Pulmonary artery endothelial cell (primary cell): ENCODE measurements around the gene SPG11. TPM values are rescaled to one million over a fixed set of nuclear protein-coding genes. Genes with fewer than 3 reads are reported as not detected.
A peak's percentile ranks its signal among the peaks of the same experiment; 100 is the strongest.
"Not testable (repeated sequence)": the region's sequence is repeated elsewhere in the genome, so short reads cannot be mapped to it uniquely, and the experiment has no call there.

Source experiments
- DNase-seq: peaks from one replicate; pipeline ENCODE4 v3.0.0-alpha.2; 2011; ENCODE audit warnings: low read depth, low spot score
- total RNA-seq: library from RNA; depleted of rRNA; stranded (reverse); fragments of >200 nt; gene quantifications from 2 replicates; pipeline ENCODE4 v1.2.3, GENCODE V29; 2014

SPG11 gene
- total RNA-seq, 1 donor from 2014 or later, result 42.3 TPM

GRCh38 chr15:44568338-44568737 lies 95.1 kb downstream of the SPG11 start:
- DNase-seq, result no peak

DNA sequence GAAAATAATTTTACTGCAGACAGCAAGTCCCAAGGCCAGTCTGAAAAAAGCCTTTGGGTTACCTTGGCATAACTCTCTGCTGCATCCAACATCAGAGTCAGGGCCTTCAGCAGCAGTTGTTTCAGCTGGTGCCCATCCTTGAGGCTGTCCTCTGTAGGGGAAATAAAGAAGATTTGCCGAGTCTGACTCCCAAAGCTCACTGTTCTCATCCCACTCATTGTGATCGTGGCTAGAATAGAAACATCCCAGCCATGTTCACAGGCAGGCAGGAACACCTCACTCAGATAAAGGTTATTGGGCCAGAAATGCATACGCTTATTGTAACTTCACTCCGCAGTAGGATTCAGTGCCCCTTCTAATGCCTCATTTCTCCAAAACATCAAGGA lies 97.3 kb downstream of the SPG11 start:
- no peak for DNase-seq

GRCh38 chr15:44565387-44566154 lies 97.9 kb downstream of the SPG11 start:
- no peak for DNase-seq

DNA sequence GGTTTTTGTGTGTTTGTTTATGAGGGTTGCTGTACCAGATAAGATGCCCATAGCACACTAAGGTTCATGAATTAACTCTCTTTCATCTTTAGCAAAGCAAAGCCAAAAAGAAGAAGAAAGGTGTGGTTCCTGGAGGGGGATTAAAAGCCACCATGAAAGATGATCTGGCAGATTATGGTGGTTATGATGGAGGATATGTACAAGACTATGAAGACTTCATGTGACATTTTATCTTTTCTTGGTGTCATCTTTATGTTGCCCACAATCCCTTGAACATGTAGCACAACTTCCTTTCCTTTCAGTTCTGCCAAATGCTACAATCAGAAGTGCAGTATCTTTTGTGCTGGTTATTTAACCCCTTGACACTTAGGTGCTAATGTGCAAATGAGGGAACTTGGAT lies 102.5 kb downstream of the SPG11 start:
- not testable (repeated sequence) for DNase-seq

- no peak for DNase-seq
These were observed 108.3 kb downstream of the SPG11 start for GRCh38 chr15:44554934-44555723.

DNA sequence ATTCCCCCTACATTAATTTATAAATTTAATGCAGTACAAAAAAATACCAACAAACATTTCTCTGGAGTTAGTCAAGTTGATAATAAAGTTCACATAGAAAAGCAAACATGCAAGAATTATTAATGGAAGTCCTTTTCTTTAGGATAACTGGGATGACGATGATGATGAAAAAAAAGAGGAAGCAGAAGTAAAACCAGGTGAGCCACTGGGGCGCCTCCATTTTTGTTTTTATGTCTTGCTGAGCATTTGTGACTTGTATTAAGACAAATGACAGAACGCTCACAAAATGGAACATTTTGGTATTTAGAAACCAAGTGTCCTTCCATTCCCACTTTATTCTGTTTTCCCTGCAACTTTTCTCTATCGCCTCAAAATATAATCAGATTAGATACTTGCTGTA lies 112.7 kb downstream of the SPG11 start:
- DNase-seq, result no peak

- DNase-seq, result no peak
These were observed 113.2 kb downstream of the SPG11 start for GRCh38 chr15:44550256-44550655.

GRCh38 chr15:44549152-44549551 lies 114.3 kb downstream of the SPG11 start:
- DNase-seq, result not testable (repeated sequence)

GRCh38 chr15:44545913-44546802 lies 117.3 kb downstream of the SPG11 start:
- no peak for DNase-seq

- DNase-seq, result not testable (repeated sequence)
These were observed 118.7 kb downstream of the SPG11 start for GRCh38 chr15:44544745-44545144.

GRCh38 chr15:44542596-44542995 lies 120.9 kb downstream of the SPG11 start:
- no peak for DNase-seq

DNA sequence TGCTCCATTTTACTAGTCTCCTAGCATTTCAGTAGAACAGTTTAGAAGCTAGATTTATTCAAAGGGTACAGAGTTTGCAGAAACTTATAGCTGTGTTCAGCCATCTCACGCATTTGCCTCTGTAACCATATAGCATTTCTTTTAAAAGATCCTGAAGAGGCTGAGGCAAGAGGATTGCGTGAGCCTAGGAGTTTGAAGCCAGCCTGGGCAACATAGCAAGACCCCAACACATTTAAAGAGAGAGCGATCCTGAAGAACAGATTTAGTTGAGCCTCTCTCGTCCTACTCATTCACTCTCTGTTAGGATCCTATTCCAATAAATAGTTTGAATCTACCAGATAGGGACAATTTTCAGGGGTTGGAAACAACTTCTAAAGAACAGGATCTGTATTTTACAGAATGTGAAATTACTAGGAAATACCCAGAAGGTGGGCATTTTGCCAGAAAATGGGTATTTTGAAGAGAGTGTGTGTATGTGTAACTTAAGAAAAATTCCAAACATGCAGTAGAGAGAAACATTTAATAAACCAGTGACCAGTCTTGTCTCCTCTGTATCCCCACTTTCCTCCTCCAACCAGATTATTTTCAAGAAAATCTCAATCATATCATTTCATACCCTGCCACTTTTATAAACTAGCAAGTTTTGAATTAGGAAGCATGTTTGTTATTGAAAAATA lies 122.0 kb downstream of the SPG11 start:
- peak; percentile 60 for DNase-seq

DNA sequence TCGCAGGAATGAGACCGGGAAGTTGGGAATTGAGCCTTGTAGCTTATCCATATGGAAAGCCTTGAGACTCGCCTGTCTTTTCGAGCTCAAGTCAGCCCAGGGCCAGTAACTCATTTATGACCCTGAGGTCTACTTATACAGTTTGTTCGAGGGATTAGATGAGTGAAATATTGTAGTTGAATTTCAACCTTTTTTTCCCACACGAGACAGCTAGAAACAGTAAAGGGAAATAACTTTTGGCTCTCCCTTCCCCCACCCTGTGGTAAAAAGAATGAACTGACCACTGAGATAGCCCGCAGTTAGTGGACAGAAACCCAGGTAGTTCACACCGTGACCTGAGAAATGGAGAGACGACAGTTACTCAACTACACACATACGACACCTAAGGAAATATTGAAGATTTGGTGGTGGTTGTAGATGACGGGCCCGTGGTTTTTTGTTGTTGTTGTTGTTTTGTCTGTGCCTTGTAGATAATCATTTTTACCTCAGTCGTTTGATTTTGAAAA lies 125.7 kb downstream of the SPG11 start:
- no peak for DNase-seq

DNA sequence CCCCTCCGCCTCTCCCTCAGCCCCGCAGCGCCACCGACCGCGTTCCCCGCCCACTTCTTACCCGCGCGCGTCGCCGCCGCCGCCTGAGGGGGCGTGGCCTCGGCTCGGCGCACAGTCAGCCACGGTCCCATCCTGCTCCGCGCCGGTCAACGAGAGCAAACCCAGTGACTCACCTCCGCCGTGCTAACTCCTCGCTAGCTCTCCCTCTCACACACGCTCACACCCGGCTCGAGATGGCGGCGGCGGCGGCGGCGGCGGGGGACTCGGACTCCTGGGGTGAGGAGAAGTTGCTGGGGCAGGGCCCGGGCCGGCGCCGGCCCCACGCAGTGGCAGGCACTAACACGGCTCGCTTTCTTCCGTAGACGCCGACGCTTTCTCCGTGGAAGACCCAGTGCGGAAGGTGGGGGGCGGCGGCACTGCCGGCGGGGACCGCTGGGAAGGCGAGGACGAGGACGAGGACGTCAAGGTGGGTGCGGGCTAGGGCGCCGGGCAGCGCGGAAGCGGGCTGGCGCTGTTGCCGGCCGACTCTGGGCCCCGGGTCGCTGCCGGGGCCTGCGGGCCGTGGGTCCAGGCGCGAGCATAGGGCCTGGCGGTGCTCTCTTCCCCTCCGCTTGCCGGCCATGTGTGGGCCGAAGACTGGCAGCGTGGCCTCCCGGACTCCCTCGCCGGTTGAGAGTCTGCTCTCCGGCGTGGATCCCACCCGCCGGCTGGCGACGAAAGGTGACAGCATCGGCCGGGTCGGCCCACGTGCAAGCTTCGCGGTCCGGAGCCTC lies 126.3 kb downstream of the SPG11 start, which contains the start of gene EIF3J:
Gene EIF3J (plus strand): TSS at position 186 of the 773 bp plus-strand sequence. CDS start 48 bp downstream, at position 234.
- DNase-seq, result peak; percentile 88

- DNase-seq, result no peak
These were observed 127.0 kb downstream of the SPG11 start for GRCh38 chr15:44536302-44536961.

DNA sequence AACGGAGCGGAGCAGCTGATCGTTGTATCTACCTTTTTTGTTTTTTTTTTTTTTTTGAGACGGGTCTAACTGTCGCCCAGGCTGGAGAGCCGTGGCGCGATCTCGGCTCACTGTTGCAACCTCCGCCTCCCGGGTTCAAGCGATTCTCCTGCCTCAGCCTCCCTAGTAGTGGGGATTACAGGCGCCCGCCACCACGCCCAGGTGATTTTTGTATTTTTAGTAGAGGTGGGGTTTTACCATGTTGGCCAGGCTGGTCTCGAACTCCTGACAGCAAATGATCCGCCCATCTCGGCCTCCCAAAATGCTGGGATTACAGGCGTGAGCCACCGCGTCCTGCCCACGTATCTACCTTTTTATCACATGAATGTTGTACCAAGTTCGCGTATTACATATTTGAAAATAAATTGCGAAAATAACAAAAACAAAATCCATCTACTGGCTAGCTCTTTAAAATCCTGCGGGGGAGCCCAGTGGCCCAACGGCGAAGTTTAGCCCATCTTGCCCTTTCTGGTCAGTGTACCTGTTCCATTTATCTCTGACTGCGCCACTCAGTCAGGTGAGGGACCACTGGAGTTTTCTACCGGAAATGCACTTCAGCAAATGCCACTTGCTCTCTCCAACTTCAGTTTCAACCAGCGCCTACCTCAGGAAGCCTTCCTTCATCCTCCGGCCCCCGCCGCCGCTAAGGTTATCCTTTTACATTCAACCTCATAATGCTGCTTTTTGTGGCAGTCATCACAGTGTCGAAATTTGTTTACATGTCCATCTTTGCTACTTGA lies 127.8 kb downstream of the SPG11 start:
- no peak for DNase-seq

GRCh38 chr15:44535092-44535491 lies 128.4 kb downstream of the SPG11 start:
- no peak for DNase-seq

DNA sequence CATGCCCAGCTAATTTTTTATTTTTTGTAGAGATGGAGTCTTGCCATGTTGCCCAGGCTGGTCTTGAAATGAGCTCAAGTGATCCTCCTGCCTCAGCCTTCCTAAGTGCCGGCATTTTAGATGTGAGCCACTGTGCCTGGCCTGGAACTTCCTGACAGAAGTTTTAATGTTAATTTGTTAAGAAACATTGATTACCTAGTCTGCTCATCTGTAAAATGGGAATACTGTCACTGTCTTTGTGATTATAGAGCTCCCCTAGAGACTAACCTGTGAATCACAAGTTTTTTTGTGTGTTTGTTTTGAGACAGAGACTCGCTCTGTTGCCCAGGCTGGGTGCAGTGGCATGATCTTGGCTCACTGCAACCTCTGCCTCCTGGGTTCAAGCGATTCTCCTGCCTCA lies 130.8 kb downstream of the SPG11 start:
- DNase-seq, result no peak

- DNase-seq, result not testable (repeated sequence)
These were observed 131.2 kb downstream of the SPG11 start for GRCh38 chr15:44532275-44532674.
